ENCODE measurements around the gene PHYKPL.

The PHYKPL gene

GRCh38 chr5:178180141-178180863, 52.3 kb downstream of the PHYKPL start:
- no peak for DNase-seq

- DNase-seq, result no peak
Observed at GRCh38 chr5:178177569-178177968, 55.0 kb downstream of the PHYKPL start.

GRCh38 chr5:178176791-178177190, 55.8 kb downstream of the PHYKPL start:
- DNase-seq, result no peak

- DNase-seq, result no peak
Observed at GRCh38 chr5:178174456-178174855, 58.1 kb downstream of the PHYKPL start.

GRCh38 chr5:178170455-178170854, 62.1 kb downstream of the PHYKPL start:
- no peak for DNase-seq

GRCh38 chr5:178165581-178165980, 67.0 kb downstream of the PHYKPL start:
- DNase-seq, result no peak

- peak; percentile 90 for DNase-seq
Observed at GRCh38 chr5:178163772-178164735, 68.5 kb downstream of the PHYKPL start.

- DNase-seq, result no peak
Observed at GRCh38 chr5:178162481-178162880, 70.1 kb downstream of the PHYKPL start.

GRCh38 chr5:178160176-178160575, 72.4 kb downstream of the PHYKPL start:
- DNase-seq, result no peak

Data from CD4-positive, alpha-beta T cell treated with Interleukin-21 for 1 hour (primary cell).